Measurements from ENCODE around the gene ARHGEF16. TPM values are rescaled to one million over a fixed set of nuclear protein-coding genes. Genes with fewer than 3 reads are reported as not detected.

Gene ARHGEF16
- total RNA-seq, 1 donor from 2014 or later = 10.6 TPM

GRCh38 chr1:3460672-3461131 lies 6.2 kb downstream of the ARHGEF16 start:
- no peak for DNase-seq
- ATAC-seq = no peak
- TF ChIP-seq, protein P1, sequence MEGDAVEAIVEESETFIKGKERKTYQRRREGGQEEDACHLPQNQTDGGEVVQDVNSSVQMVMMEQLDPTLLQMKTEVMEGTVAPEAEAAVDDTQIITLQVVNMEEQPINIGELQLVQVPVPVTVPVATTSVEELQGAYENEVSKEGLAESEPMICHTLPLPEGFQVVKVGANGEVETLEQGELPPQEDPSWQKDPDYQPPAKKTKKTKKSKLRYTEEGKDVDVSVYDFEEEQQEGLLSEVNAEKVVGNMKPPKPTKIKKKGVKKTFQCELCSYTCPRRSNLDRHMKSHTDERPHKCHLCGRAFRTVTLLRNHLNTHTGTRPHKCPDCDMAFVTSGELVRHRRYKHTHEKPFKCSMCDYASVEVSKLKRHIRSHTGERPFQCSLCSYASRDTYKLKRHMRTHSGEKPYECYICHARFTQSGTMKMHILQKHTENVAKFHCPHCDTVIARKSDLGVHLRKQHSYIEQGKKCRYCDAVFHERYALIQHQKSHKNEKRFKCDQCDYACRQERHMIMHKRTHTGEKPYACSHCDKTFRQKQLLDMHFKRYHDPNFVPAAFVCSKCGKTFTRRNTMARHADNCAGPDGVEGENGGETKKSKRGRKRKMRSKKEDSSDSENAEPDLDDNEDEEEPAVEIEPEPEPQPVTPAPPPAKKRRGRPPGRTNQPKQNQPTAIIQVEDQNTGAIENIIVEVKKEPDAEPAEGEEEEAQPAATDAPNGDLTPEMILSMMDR (IDR thresholded peaks at IDR 0.05) = no peak
- H3K27me3 ChIP-seq (ENCODE audit: low read depth) = no peaks in the 10 kb centered on the region
- no peaks in the 10 kb centered on the region for H3K9me3 ChIP-seq
- no peaks in the 10 kb centered on the region for H3K4me1 ChIP-seq
- H3K36me3 ChIP-seq = no peaks in the 10 kb centered on the region
- H3K27ac ChIP-seq = no peak overlapping the region
- intact Hi-C loops (cut with DNase I) = no loop called here
- H3K4me3 ChIP-seq = no peak overlapping the region

DNA sequence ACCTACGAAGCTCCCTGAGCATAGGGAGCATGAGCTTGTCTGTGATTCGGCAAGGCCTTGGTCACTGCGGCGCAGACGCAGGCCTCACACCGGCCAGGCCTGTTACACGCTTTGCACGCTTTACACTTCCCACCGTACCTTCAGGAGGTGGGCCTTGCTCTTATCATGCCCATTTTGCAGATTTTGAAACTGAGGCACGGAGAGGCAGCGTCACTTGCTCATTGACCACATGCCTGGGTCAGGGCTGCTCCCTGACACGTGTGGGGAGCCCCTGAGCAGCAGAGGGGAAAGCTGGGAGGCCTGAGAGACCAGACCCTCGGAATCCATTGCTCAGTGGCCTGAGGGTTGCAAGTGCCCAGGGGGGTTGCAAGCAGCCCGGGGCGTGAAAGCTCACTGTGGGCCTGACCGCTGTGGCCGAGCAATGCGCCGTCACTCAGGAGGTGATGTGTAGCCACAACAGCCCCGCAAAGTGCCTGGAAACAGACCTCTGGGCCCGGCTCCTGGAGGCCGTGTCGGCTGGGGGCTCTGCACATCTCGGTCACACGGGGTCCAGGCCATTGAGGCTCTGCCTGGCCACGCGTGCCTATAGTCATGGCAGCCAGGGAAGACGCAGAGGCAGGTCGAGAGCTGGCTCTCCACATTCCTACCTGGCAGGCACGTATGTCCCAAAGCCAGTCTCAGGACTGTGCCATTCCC lies 6.9 kb downstream of the ARHGEF16 start:
- H3K9me3 ChIP-seq = no peaks in the 10 kb centered on the region
- no peaks in the 10 kb centered on the region for H3K4me1 ChIP-seq
- no peaks in the 10 kb centered on the region for H3K36me3 ChIP-seq
- ATAC-seq (no peak), DNase-seq (peak; percentile 34)
- intact Hi-C loops (cut with DNase I) = no loop called here
- no peak overlapping the region for H3K4me3 ChIP-seq
- no peak overlapping the region for H3K27ac ChIP-seq
- H3K27me3 ChIP-seq (ENCODE audit: low read depth) = no peaks in the 10 kb centered on the region
- TF ChIP-seq, protein P1 (IDR thresholded peaks at IDR 0.05) = no peak

- intact Hi-C loops (cut with DNase I) = no loop called here
- DNase-seq = peak; percentile 19
- Histone ChIP-seq H3K36me3 (no peaks in the 10 kb centered on the region), H3K9me3 (no peaks in the 10 kb centered on the region), H3K4me3 (no peak overlapping the region), H3K27ac (no peak overlapping the region), H3K4me1 (no peaks in the 10 kb centered on the region), H3K27me3 (ENCODE audit: low read depth) (no peaks in the 10 kb centered on the region)
- TF ChIP-seq, protein P1 (IDR thresholded peaks at IDR 0.05) = no peak
- ATAC-seq = no peak
These were observed 7.4 kb downstream of the ARHGEF16 start for GRCh38 chr1:3461934-3462275.

- H3K27ac ChIP-seq = no peak overlapping the region
- H3K9me3 ChIP-seq = no peaks in the 10 kb centered on the region
- no peaks in the 10 kb centered on the region for H3K36me3 ChIP-seq
- H3K27me3 ChIP-seq (ENCODE audit: low read depth) = no peaks in the 10 kb centered on the region
- TF ChIP-seq, protein P1 (IDR thresholded peaks at IDR 0.05) = no peak
- ATAC-seq (no peak), DNase-seq (peak; percentile 33)
- H3K4me3 ChIP-seq = no peak overlapping the region
- H3K4me1 ChIP-seq = no peaks in the 10 kb centered on the region
- intact Hi-C loops (cut with DNase I) = no loop called here
These were observed 8.0 kb downstream of the ARHGEF16 start for GRCh38 chr1:3462356-3463012.

- no peaks in the 10 kb centered on the region for H3K9me3 ChIP-seq
- no peaks in the 10 kb centered on the region for H3K27me3 ChIP-seq (ENCODE audit: low read depth)
- ATAC-seq (no peak), DNase-seq (peak; percentile 41)
- no peaks in the 10 kb centered on the region for H3K36me3 ChIP-seq
- intact Hi-C loops (cut with DNase I) = no loop called here
- no peak overlapping the region for H3K27ac ChIP-seq
- H3K4me1 ChIP-seq = no peaks in the 10 kb centered on the region
- TF ChIP-seq, protein P1 (IDR thresholded peaks at IDR 0.05) = no peak
- no peak overlapping the region for H3K4me3 ChIP-seq
These were observed 8.5 kb downstream of the ARHGEF16 start for GRCh38 chr1:3463013-3463385.
